HepG2 (cell line): Measurements from ENCODE around the gene SLCO3A1.

Experiments used
- CREB1 ChIP-seq, 2 experiments: fragments of 450-650 bp in 1 of 2; IDR thresholded peaks; 2 replicates each; pipeline ENCODE4 v1.6.1; 2016 to 2017; ENCODE audit warnings: control low read depth in 1 of 2, mild to moderate bottlenecking in 1 of 2, missing compliant biosample characterization in 1 of 2, missing genetic modification characterization in 1 of 2
- HNRNPK ChIP-seq: fragments of 200-400 bp; formaldehyde crosslinking; IDR thresholded peaks from 2 replicates; pipeline ENCODE4 v1.6.1; 2018; ENCODE audit warnings: low read length, low read depth, moderate library complexity, mild to moderate bottlenecking; ENCODE audit not compliant: poor library complexity, severe bottlenecking
- MEF2D ChIP-seq: sonication (generic); formaldehyde crosslinking; IDR thresholded peaks from 2 replicates; pipeline ENCODE4 v1.5.1; 2020; ENCODE audit warnings: mild to moderate bottlenecking, missing genetic modification reagents
- TBP ChIP-seq: sonication (generic); formaldehyde crosslinking; IDR thresholded peaks from 2 replicates; pipeline ENCODE4 v1.5.0; 2020; ENCODE audit warnings: missing genetic modification reagents
- ZEB1 ChIP-seq: IDR thresholded peaks from 2 replicates; pipeline ENCODE4 v1.6.1; 2012; ENCODE audit warnings: mild to moderate bottlenecking, low read depth, inconsistent platforms; ENCODE audit not compliant: insufficient replicate concordance
- ZMAT3 ChIP-seq: sonication (generic); formaldehyde crosslinking; conservative IDR thresholded peaks from 2 replicates; pipeline ENCODE4 v1.7.0; 2021; ENCODE audit warnings: missing genetic modification reagents
- ZNF138 ChIP-seq: sonication (generic); formaldehyde crosslinking; IDR thresholded peaks from 2 replicates; pipeline ENCODE4 v1.5.0; 2020; ENCODE audit warnings: mild to moderate bottlenecking, low read depth, missing genetic modification reagents
- ZNF143 ChIP-seq: sonication (generic); formaldehyde crosslinking; IDR thresholded peaks from 2 replicates; pipeline ENCODE4 v1.4.0; 2020; ENCODE audit warnings: missing genetic modification reagents
- ZNF326 ChIP-seq: sonication (generic); formaldehyde crosslinking; IDR thresholded peaks from 2 replicates; pipeline ENCODE4 v1.4.0; 2020; ENCODE audit warnings: missing genetic modification reagents, borderline replicate concordance
- ZSCAN29 ChIP-seq: sonication (generic); formaldehyde crosslinking; conservative IDR thresholded peaks from 2 replicates; pipeline ENCODE4 v1.4.0; 2020; ENCODE audit warnings: mild to moderate bottlenecking, missing genetic modification reagents
- TF ChIP-seq, protein P1 (sequence below): sonication (generic); formaldehyde crosslinking; IDR thresholded peaks from 2 replicates; pipeline ENCODE4 v1.5.0; 2020; ENCODE audit warnings: mild to moderate bottlenecking, missing genetic modification reagents, moderate library complexity

DNA sequence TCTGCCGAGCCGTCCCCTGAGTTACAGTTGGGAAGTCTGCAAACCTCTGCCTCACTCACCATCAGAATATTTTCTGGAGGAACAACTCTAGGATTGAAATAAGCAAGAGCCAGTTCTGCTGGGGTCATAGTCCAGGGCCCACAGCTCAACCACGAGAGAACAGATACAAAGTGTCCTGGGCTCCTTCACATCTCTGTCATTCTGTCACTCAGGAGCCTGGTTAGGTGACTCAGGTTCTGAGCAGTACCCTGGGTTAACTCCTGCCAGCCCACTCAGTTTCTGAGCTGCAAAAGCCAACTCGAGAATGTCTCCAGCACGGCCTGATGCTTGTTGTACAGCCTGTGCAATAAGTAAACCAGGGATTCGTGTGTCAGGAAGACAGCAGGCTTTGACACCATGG is 155.7 kb downstream of the SLCO3A1 start:
- TF ChIP-seq TBP (CRISPR knock-in tag) (no peak), MEF2D (CRISPR knock-in tag) (no peak), HNRNPK (no peak), ZNF138 (CRISPR knock-in tag) (no peak), CREB1 (IDR thresholded peaks at IDR 0.05) (no peak), CREB1 (CRISPR knock-in tag; IDR thresholded peaks at IDR 0.05) (no peak), ZEB1 (no peak), ZNF326 (CRISPR knock-in tag) (no peak), ZNF143 (no peak), ZSCAN29 (CRISPR knock-in tag) (no peak), ZMAT3 (CRISPR knock-in tag) (no peak)
- TF ChIP-seq, protein P1, sequence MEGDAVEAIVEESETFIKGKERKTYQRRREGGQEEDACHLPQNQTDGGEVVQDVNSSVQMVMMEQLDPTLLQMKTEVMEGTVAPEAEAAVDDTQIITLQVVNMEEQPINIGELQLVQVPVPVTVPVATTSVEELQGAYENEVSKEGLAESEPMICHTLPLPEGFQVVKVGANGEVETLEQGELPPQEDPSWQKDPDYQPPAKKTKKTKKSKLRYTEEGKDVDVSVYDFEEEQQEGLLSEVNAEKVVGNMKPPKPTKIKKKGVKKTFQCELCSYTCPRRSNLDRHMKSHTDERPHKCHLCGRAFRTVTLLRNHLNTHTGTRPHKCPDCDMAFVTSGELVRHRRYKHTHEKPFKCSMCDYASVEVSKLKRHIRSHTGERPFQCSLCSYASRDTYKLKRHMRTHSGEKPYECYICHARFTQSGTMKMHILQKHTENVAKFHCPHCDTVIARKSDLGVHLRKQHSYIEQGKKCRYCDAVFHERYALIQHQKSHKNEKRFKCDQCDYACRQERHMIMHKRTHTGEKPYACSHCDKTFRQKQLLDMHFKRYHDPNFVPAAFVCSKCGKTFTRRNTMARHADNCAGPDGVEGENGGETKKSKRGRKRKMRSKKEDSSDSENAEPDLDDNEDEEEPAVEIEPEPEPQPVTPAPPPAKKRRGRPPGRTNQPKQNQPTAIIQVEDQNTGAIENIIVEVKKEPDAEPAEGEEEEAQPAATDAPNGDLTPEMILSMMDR (CRISPR knock-in tag) = no peak
